K562 (cell line): Measurements from ENCODE around the gene CACNA1C. TPM values are rescaled to one million over a fixed set of nuclear protein-coding genes. Genes with fewer than 3 reads are reported as not detected.

Source experiments
- ATAC-seq: fragments of 200-7000 bp; cut with Tn5 transposase; 3 replicates; pipeline ENCODE4 v1.9.1; 2020; ENCODE audit warnings: moderate library complexity
- BruUV-seq: library from RNA; stranded (reverse); fragments of 400-500 nt; replicated peaks from 2 replicates; lab custom pipeline; 2021; lab: Mats Ljungman, UMichigan
- CTCF ChIA-PET: fragments of 300-600 bp; formaldehyde crosslinking; extraction: SDS; loops from one replicate; lab custom pipeline; 2021; ENCODE audit warnings: low intra/inter-chr PET ratio; lab: Yijun Ruan, JAX
- POLR2A ChIA-PET: fragments of 300-600, 350-650 bp; sonication (Branson Sonifier 250); formaldehyde crosslinking; extraction: SDS; loops from one replicate; lab custom pipeline; 2021; ENCODE audit warnings: antibody characterized with exemption, inconsistent platforms; lab: Yijun Ruan, JAX
- DNase-seq, 4 experiments: peaks; one replicate each; pipeline versions ENCODE4 v3.0.0 to v3.0.0-alpha.2; 2011 to 2018; ENCODE audit warnings: low spot score in 3 of 4, mixed read lengths in 3 of 4; ENCODE audit errors: extremely low read depth in 1 of 4
- FAIRE-seq: peaks from 2 replicates; lab custom pipeline; 2011; peaks lifted over from hg19 to GRCh38; lab: Jason Lieb, UNC
- H2AFZ ChIP-seq: 2 replicates; pipeline ENCODE4 v1.6.0; 2011; ENCODE audit warnings: low read depth, low read length, control low read depth, inconsistent platforms
- H3K27ac ChIP-seq: fragments of 200-600 bp; 3 replicates; pipeline ENCODE4 v1.8.0; 2011; ENCODE audit warnings: low read depth, mild to moderate bottlenecking, control low read depth, inconsistent platforms, low read length, moderate library complexity, mixed read lengths; ENCODE audit errors: extremely low read depth
- H3K27me3 ChIP-seq, 2 experiments: fragments of 300-600 bp in 1 of 2; 2 replicates in 1 of 2; 3 replicates in 1 of 2; pipeline versions ENCODE4 v1.6.0 to v1.8.0; 2011; ENCODE audit warnings: inconsistent platforms in 2 of 2, low read length in 2 of 2, mild to moderate bottlenecking in 1 of 2, mixed read lengths in 1 of 2, moderate library complexity in 1 of 2; ENCODE audit not compliant: control insufficient read depth in 2 of 2, insufficient read depth in 2 of 2
- H3K36me3 ChIP-seq: fragments of 300-600 bp; 3 replicates; pipeline ENCODE4 v1.8.0; 2011; ENCODE audit warnings: mild to moderate bottlenecking, low read length, inconsistent platforms; ENCODE audit not compliant: control insufficient read depth, insufficient read depth
- H3K4me1 ChIP-seq, 2 experiments: fragments of 200-600 bp in 1 of 2; replicated peaks in 1 of 2; 2 replicates in 1 of 2; 3 replicates in 1 of 2; pipeline versions ENCODE4 v1.5.1 to v1.8.0; 2011; ENCODE audit warnings: inconsistent platforms in 2 of 2, low read length in 2 of 2, mild to moderate bottlenecking in 1 of 2, mixed read lengths in 1 of 2, moderate library complexity in 1 of 2; ENCODE audit not compliant: control insufficient read depth in 2 of 2, insufficient read depth in 2 of 2
- H3K4me2 ChIP-seq: 2 replicates; pipeline ENCODE4 v1.6.1; 2011; ENCODE audit warnings: low read length, control low read depth, inconsistent platforms, mixed read lengths; ENCODE audit not compliant: insufficient read depth
- H3K4me3 ChIP-seq: fragments of 200-600 bp; sonication (generic), shearing (Covaris generic); 2 replicates; pipeline ENCODE4 v1.5.1; 2016; ENCODE audit warnings: control low read depth, inconsistent platforms
- H3K79me2 ChIP-seq: fragments of 200-600 bp; 3 replicates; pipeline ENCODE4 v1.8.0; 2011; ENCODE audit warnings: low read length, inconsistent platforms; ENCODE audit not compliant: control insufficient read depth, insufficient read depth
- H3K9ac ChIP-seq, 2 experiments: 2 replicates each; pipeline versions ENCODE4 v1.6.0 to v1.6.1; 2011; ENCODE audit warnings: low read depth in 2 of 2, low read length in 2 of 2, control low read depth in 1 of 2, inconsistent platforms in 1 of 2, mild to moderate bottlenecking in 1 of 2, mixed read lengths in 1 of 2; ENCODE audit not compliant: insufficient read depth in 1 of 2
- H3K9me1 ChIP-seq: one replicate; pipeline ENCODE4 v1.6.0; 2011; ENCODE audit warnings: inconsistent platforms, mild to moderate bottlenecking, low read length, moderate library complexity; ENCODE audit not compliant: control insufficient read depth, insufficient read depth
- H3K9me3 ChIP-seq: replicated peaks from 2 replicates; pipeline ENCODE4 v1.5.1; 2011; ENCODE audit warnings: low read depth, low read length, inconsistent platforms; ENCODE audit not compliant: control insufficient read depth, insufficient read depth
- H4K20me1 ChIP-seq: replicated peaks from 2 replicates; pipeline ENCODE4 v1.6.1; 2011; ENCODE audit warnings: low read length, inconsistent platforms, mixed read lengths; ENCODE audit not compliant: control insufficient read depth, insufficient read depth
- BMI1 ChIP-seq: fragments of 150-350 bp; IDR thresholded peaks from 2 replicates; pipeline ENCODE4 v1.6.1; 2014; ENCODE audit warnings: low read length
- CAMTA2 ChIP-seq: fragments of 250-450 bp; sonication (Bioruptor Pico); conservative IDR thresholded peaks from 2 replicates; pipeline ENCODE4 v1.5.1; 2022
- CCAR2 ChIP-seq: fragments of 200-400 bp; formaldehyde crosslinking; IDR thresholded peaks from 2 replicates; pipeline ENCODE4 v1.6.1; 2017; ENCODE audit warnings: mild to moderate bottlenecking, low read depth, low read length
- CEBPG ChIP-seq, 3 experiments: fragments of 200-800 bp in 1 of 3; sonication (Bioruptor generic) in 1 of 3; sonication (generic) in 1 of 3; formaldehyde crosslinking in 1 of 3; IDR thresholded peaks in 2 of 3; conservative IDR thresholded peaks in 1 of 3; 2 replicates each; pipeline versions ENCODE4 v1.6.1 to v1.8.0; 2016 to 2022; ENCODE audit warnings: missing compliant biosample characterization in 2 of 3, missing genetic modification characterization in 2 of 3, mild to moderate bottlenecking in 1 of 3, missing genetic modification reagents in 1 of 3
- CXXC5 ChIP-seq: fragments of 250-450 bp; sonication (Bioruptor Pico); IDR thresholded peaks from 2 replicates; pipeline ENCODE4 v1.8.0; 2022; ENCODE audit warnings: inconsistent platforms, mild to moderate bottlenecking, moderate library complexity
- HSF4 ChIP-seq: fragments of 250-450 bp; sonication (Bioruptor Pico); IDR thresholded peaks from 2 replicates; pipeline ENCODE4 v2.1.2; 2022; ENCODE audit warnings: mild to moderate bottlenecking, moderate library complexity, borderline replicate concordance
- NFRKB ChIP-seq: fragments of 450-650 bp; IDR thresholded peaks from 2 replicates; pipeline ENCODE4 v1.6.1; 2016; ENCODE audit warnings: low read depth
- NFYB ChIP-seq: IDR thresholded peaks from 2 replicates; pipeline ENCODE4 v1.6.1; 2011; ENCODE audit warnings: mild to moderate bottlenecking, moderate library complexity; ENCODE audit not compliant: insufficient read length; ENCODE audit errors: extremely low read depth
- PRMT5 ChIP-seq: sonication (generic); formaldehyde crosslinking; IDR thresholded peaks from 2 replicates; pipeline ENCODE4 v1.5.0; 2020; ENCODE audit warnings: missing genetic modification reagents
- PTRF ChIP-seq: fragments of 450-650 bp; IDR thresholded peaks from 2 replicates; pipeline ENCODE4 v1.6.1; 2016; ENCODE audit warnings: mild to moderate bottlenecking, missing genetic modification characterization, missing compliant biosample characterization
- ZKSCAN1 ChIP-seq: fragments of 150-350 bp; IDR thresholded peaks from 2 replicates; pipeline ENCODE4 v1.6.1; 2016; ENCODE audit warnings: low read depth, low read length
- ZNF165 ChIP-seq: fragments of 250-450 bp; sonication (Bioruptor Pico); IDR thresholded peaks from 2 replicates; pipeline ENCODE4 v1.4.0; 2020; ENCODE audit warnings: borderline replicate concordance
- ZNF785 ChIP-seq: fragments of 250-450 bp; sonication (Bioruptor Pico); IDR thresholded peaks from 2 replicates; pipeline ENCODE4 v1.4.0; 2020; ENCODE audit warnings: mild to moderate bottlenecking
- WGBS: fragments of 100-300 bp; shearing (Covaris generic); methylation state at CpG from one replicate; pipeline ENCODE4 v1.1.6; 2016; ENCODE audit warnings: low coverage, mixed read lengths; ENCODE audit not compliant: insufficient coverage; ENCODE audit errors: missing lambda C conversion rate; 5-methylcytosine and 5-hydroxymethylcytosine counted together
- in situ Hi-C: fragments of 300-500 bp; cut with MboI; formaldehyde crosslinking; loops from 4 replicates; pipeline ENCODE4 v1.15.0; 2018; ENCODE audit warnings: inconsistent platforms, mixed read lengths
- intact Hi-C: fragments of 100-400 bp; cut with micrococcal nuclease; formaldehyde crosslinking; loops from 2 replicates; pipeline ENCODE4 v1.14.2; 2022
- polyA plus RNA-seq, 8 experiments: library from polyadenylated mRNA; depleted of rRNA in 4 of 8; stranded (reverse) in 5 of 8; unstranded in 3 of 8; fragments of >200 nt; fragmentation: Nextera tagmentation in 2 of 8; fragmentation: Illumina TruSeq in 1 of 8; extraction: Ambion mirVana in 2 of 8; extraction: Trizol in 1 of 8; gene quantifications; 2 replicates each; pipeline versions ENCODE4 v1.2.1 to v1.2.3, GENCODE V29; 2011 to 2014; ENCODE audit warnings: inconsistent platforms in 1 of 8, missing spikeins in 1 of 8
- total RNA-seq, 7 experiments: library from RNA; depleted of rRNA in 6 of 7; stranded (reverse); fragments of >200 nt in 6 of 7; fragmentation: Illumina TruSeq in 2 of 7; extraction: Trizol in 2 of 7; gene quantifications; 2 replicates each; pipeline versions ENCODE4 v1.2.1 to v1.2.3, GENCODE V29; 2011 to 2021; ENCODE audit warnings: low replicate concordance in 1 of 7

The CACNA1C gene
- total and polyA plus RNA-seq, 9 of the 15 experiments (the other 6 are each of a cell fraction or from before 2014, with no cell fraction given): not detected

- H3K27ac ChIP-seq: no peak overlapping the region
- H4K20me1 ChIP-seq: no peaks in the 10 kb centered on the region
- H3K79me2 ChIP-seq: no peaks in the 10 kb centered on the region
- H3K36me3 ChIP-seq: no peaks in the 10 kb centered on the region
- H2AFZ ChIP-seq: no peak overlapping the region
- CTCF ChIA-PET: no interaction called here
- H3K9me1 ChIP-seq: no peaks in the 10 kb centered on the region
- POLR2A ChIA-PET: interaction anchor here (0.6 kb wide), 3 partner anchors 14 to 1264 kb away, joined by 3 read pairs; no protein-coding TSS in a partner anchor
- no peaks in the 10 kb centered on the region for H3K9me3 ChIP-seq
- in situ Hi-C loops: no loop called here
- H3K9ac ChIP-seq: no peak overlapping the region
- WGBS: 0% methylated on average over 14 of the region's 15 CpGs
- no TSS peak for BruUV-seq
- no peak for DNase-seq
- H3K4me2 ChIP-seq: no peak overlapping the region
- H3K27me3 ChIP-seq: peaks cover 0 to 8% of the 10 kb centered on the region in 2 experiments; a peak in 2 of 5 replicates
- H3K4me1 ChIP-seq: no peaks in the 10 kb centered on the region
- no peak for TF ChIP-seq CAMTA2 (CRISPR knock-in tag)
- no peak for TF ChIP-seq PRMT5
- TF ChIP-seq BMI1: no peak
- TF ChIP-seq PTRF (tag): no peak
- no peak for TF ChIP-seq NFRKB
- no peak for TF ChIP-seq NFYB
- no peak for TF ChIP-seq ZNF165 (CRISPR knock-in tag)
- TF ChIP-seq HSF4 (CRISPR knock-in tag): no peak
- TF ChIP-seq CCAR2: no peak
- no peak for TF ChIP-seq CEBPG (CRISPR knock-in tag; IDR thresholded peaks at IDR 0.05)
- no peak for TF ChIP-seq CEBPG (tag; conservative IDR thresholded peaks at IDR 0.05 in 1 of 2, IDR thresholded peaks at IDR 0.05 in 1 of 2)
- TF ChIP-seq ZKSCAN1: no peak
- no peak for TF ChIP-seq ZNF785
- TF ChIP-seq CXXC5 (CRISPR knock-in tag): no peak
- H3K4me3 ChIP-seq: no peak overlapping the region
- no peak for ATAC-seq
- intact Hi-C loops: no loop called here
- no peak for FAIRE-seq
Observed at GRCh38 chr12:2359725-2360629, 307.2 kb downstream of the CACNA1C start.
